CD4-positive, alpha-beta T cell (primary cell): Measurements from ENCODE around the gene SLC12A7. TPM values are rescaled to one million over a fixed set of nuclear protein-coding genes. Genes with fewer than 3 reads are reported as not detected.

Source experiments
- ATAC-seq: fragments of 200-7000 bp; cut with Tn5 transposase; one replicate; pipeline ENCODE4 v1.10.0; 2022; ENCODE audit warnings: mild to moderate bottlenecking; ENCODE audit not compliant: poor library complexity
- CTCF ChIA-PET: fragments of 350-600 bp; sonication (Branson Sonifier 250); formaldehyde crosslinking; loops from one replicate; lab custom pipeline; 2021; ENCODE audit warnings: antibody characterized with exemption, inconsistent platforms; lab: Charles Lee
- POLR2A ChIA-PET: fragments of 350-600 bp; sonication (Branson Sonifier 250); formaldehyde crosslinking; loops from one replicate; lab custom pipeline; 2021; ENCODE audit warnings: antibody characterized with exemption, inconsistent platforms; lab: Charles Lee
- DNase-seq, 14 experiments: peaks; one replicate each; pipeline ENCODE4 v3.0.0-alpha.2; 2013 to 2020; ENCODE audit warnings: mixed read lengths in 2 of 14
- H3K27ac ChIP-seq, 2 donors: one replicate each; pipeline versions ENCODE4 v1.5.1 to v1.7.0; 2013; ENCODE audit warnings: low read length in 2 of 2, low read depth in 1 of 2, mild to moderate bottlenecking in 1 of 2
- H3K27me3 ChIP-seq, 2 experiments: 1 replicate in 1 of 2; 2 replicates in 1 of 2; pipeline versions ENCODE4 v1.6.1 to v1.7.0; 2013; ENCODE audit warnings: low read length in 2 of 2, control low read depth in 1 of 2, mild to moderate bottlenecking in 1 of 2, moderate library complexity in 1 of 2; ENCODE audit not compliant: insufficient read depth in 2 of 2, control insufficient read depth in 1 of 2
- H3K36me3 ChIP-seq: one replicate; pipeline ENCODE4 v1.6.1; 2013; ENCODE audit warnings: low read length, control low read depth; ENCODE audit not compliant: insufficient read depth
- H3K4me1 ChIP-seq: one replicate; pipeline ENCODE4 v1.6.1; 2013; ENCODE audit warnings: low read length, control low read depth; ENCODE audit not compliant: insufficient read depth
- H3K4me3 ChIP-seq: one replicate; pipeline ENCODE4 v1.5.1; 2013; ENCODE audit warnings: mild to moderate bottlenecking, low read length, moderate library complexity
- H3K9me3 ChIP-seq, 2 experiments: 1 replicate in 1 of 2; 2 replicates in 1 of 2; pipeline versions ENCODE4 v1.6.1 to v1.7.0; 2013; ENCODE audit warnings: low read length in 2 of 2, mild to moderate bottlenecking in 2 of 2, control low read depth in 1 of 2, moderate library complexity in 1 of 2; ENCODE audit not compliant: control insufficient read depth in 1 of 2, insufficient read depth in 1 of 2
- H3K27ac Mint-ChIP-seq: one replicate; pipeline ENCODE4 v1.8.0; 2020; ENCODE audit warnings: mixed read lengths
- H3K27me3 Mint-ChIP-seq: one replicate; pipeline ENCODE4 v1.8.0; 2021; ENCODE audit warnings: mixed read lengths
- H3K36me3 Mint-ChIP-seq: one replicate; pipeline ENCODE4 v1.8.0; 2021; ENCODE audit warnings: low read depth, mixed read lengths
- H3K4me1 Mint-ChIP-seq: one replicate; pipeline ENCODE4 v1.8.0; 2021; ENCODE audit warnings: low read depth, mixed read lengths
- H3K4me3 Mint-ChIP-seq: one replicate; pipeline ENCODE4 v1.8.0; 2020; ENCODE audit warnings: mild to moderate bottlenecking, mixed read lengths
- H3K9me3 Mint-ChIP-seq: one replicate; pipeline ENCODE4 v1.8.0; 2020; ENCODE audit warnings: mixed read lengths
- CTCF ChIP-seq: fragments of 200-600 bp; IDR thresholded peaks from one replicate; pipeline ENCODE4 v1.8.0; 2022; ENCODE audit warnings: antibody characterized with exemption, mild to moderate bottlenecking
- intact Hi-C, 2 experiments: fragments of 100-400 bp; cut with DNase I in 1 of 2; cut with micrococcal nuclease in 1 of 2; formaldehyde crosslinking; loops; one replicate each; pipeline versions ENCODE4 v1.15.1 to v1.9.0; 2023 to 2025; cut with DNase I, micrococcal nuclease
- total RNA-seq, 174 experiments: library from RNA in 2 of 174; stranded (reverse) in 2 of 174; gene quantifications; one replicate each; pipeline ENCODE4 v1.2.3 and lab custom pipeline; 2021 to 2026

The SLC12A7 gene
- total RNA-seq, 2 experiments from 2014 or later = 47.9 to 51.7 TPM

GRCh38 chr5:1089621-1090040 is 22.2 kb downstream of the SLC12A7 start:
- H3K4me1 ChIP-seq = no peaks in the 10 kb centered on the region
- no peak overlapping the region for H3K4me3 ChIP-seq
- no peak overlapping the region for H3K27ac Mint-ChIP-seq
- H3K27me3 Mint-ChIP-seq = no peaks in the 10 kb centered on the region
- H3K27me3 ChIP-seq = no peaks in the 10 kb centered on the region
- no peak for TF ChIP-seq CTCF
- ATAC-seq = no peak
- H3K9me3 Mint-ChIP-seq = no peaks in the 10 kb centered on the region
- peaks cover 40% of the 10 kb centered on the region for H3K36me3 Mint-ChIP-seq
- H3K4me1 Mint-ChIP-seq = no peaks in the 10 kb centered on the region
- H3K9me3 ChIP-seq = no peaks in the 10 kb centered on the region
- intact Hi-C loops = no loop called here
- peaks cover 92% of the 10 kb centered on the region for H3K36me3 ChIP-seq
- POLR2A ChIA-PET = no interaction called here
- CTCF ChIA-PET = no interaction called here
- H3K27ac ChIP-seq = no peak overlapping the region
- no peak overlapping the region for H3K4me3 Mint-ChIP-seq
- DNase-seq = no peak

GRCh38 chr5:1089146-1089545 is 22.7 kb downstream of the SLC12A7 start:
- no peak overlapping the region for H3K27ac ChIP-seq
- no peaks in the 10 kb centered on the region for H3K4me1 Mint-ChIP-seq
- no peaks in the 10 kb centered on the region for H3K27me3 Mint-ChIP-seq
- peaks cover 40% of the 10 kb centered on the region for H3K36me3 Mint-ChIP-seq
- intact Hi-C loops = no loop called here
- no peaks in the 10 kb centered on the region for H3K4me1 ChIP-seq
- no peaks in the 10 kb centered on the region for H3K9me3 ChIP-seq
- TF ChIP-seq CTCF = no peak
- ChIA-PET POLR2A (no interaction called here), CTCF (no interaction called here)
- DNase-seq (no peak), ATAC-seq (no peak)
- H3K4me3 Mint-ChIP-seq = no peak overlapping the region
- H3K9me3 Mint-ChIP-seq = no peaks in the 10 kb centered on the region
- no peaks in the 10 kb centered on the region for H3K27me3 ChIP-seq
- no peak overlapping the region for H3K27ac Mint-ChIP-seq
- peaks cover 93% of the 10 kb centered on the region for H3K36me3 ChIP-seq
- H3K4me3 ChIP-seq = no peak overlapping the region

GRCh38 chr5:1088726-1089125 is 23.1 kb downstream of the SLC12A7 start:
- ChIA-PET POLR2A (no interaction called here), CTCF (no interaction called here)
- Histone ChIP-seq H3K27me3 (no peaks in the 10 kb centered on the region), H3K36me3 (peaks cover 93% of the 10 kb centered on the region), H3K27ac (no peak overlapping the region), H3K9me3 (no peaks in the 10 kb centered on the region), H3K4me3 (no peak overlapping the region), H3K4me1 (no peaks in the 10 kb centered on the region)
- Mint-ChIP-seq H3K9me3 (no peaks in the 10 kb centered on the region), H3K4me3 (no peak overlapping the region), H3K4me1 (no peaks in the 10 kb centered on the region), H3K27ac (no peak overlapping the region), H3K36me3 (peaks cover 39% of the 10 kb centered on the region), H3K27me3 (no peaks in the 10 kb centered on the region)
- intact Hi-C loops = no loop called here
- DNase-seq = no peak
- TF ChIP-seq CTCF = no peak
- ATAC-seq = no peak
